22Rv1 (cell line): ENCODE results near the gene SLC39A7.

Experiments used
- H3K27ac ChIP-seq: fragments of 450-650 bp; 2 replicates; pipeline ENCODE4 v1.5.1; 2017
- ZFX ChIP-seq: fragments of 450-650 bp; IDR thresholded peaks from 2 replicates; pipeline ENCODE4 v1.6.1; 2017; ENCODE audit warnings: antibody characterized with exemption, borderline replicate concordance
- TF ChIP-seq, protein P1 (sequence below): fragments of 450-650 bp; IDR thresholded peaks from 2 replicates; pipeline ENCODE4 v1.5.1; 2017; ENCODE audit warnings: mild to moderate bottlenecking

The SLC39A7 gene, protein sequence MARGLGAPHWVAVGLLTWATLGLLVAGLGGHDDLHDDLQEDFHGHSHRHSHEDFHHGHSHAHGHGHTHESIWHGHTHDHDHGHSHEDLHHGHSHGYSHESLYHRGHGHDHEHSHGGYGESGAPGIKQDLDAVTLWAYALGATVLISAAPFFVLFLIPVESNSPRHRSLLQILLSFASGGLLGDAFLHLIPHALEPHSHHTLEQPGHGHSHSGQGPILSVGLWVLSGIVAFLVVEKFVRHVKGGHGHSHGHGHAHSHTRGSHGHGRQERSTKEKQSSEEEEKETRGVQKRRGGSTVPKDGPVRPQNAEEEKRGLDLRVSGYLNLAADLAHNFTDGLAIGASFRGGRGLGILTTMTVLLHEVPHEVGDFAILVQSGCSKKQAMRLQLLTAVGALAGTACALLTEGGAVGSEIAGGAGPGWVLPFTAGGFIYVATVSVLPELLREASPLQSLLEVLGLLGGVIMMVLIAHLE

DNA sequence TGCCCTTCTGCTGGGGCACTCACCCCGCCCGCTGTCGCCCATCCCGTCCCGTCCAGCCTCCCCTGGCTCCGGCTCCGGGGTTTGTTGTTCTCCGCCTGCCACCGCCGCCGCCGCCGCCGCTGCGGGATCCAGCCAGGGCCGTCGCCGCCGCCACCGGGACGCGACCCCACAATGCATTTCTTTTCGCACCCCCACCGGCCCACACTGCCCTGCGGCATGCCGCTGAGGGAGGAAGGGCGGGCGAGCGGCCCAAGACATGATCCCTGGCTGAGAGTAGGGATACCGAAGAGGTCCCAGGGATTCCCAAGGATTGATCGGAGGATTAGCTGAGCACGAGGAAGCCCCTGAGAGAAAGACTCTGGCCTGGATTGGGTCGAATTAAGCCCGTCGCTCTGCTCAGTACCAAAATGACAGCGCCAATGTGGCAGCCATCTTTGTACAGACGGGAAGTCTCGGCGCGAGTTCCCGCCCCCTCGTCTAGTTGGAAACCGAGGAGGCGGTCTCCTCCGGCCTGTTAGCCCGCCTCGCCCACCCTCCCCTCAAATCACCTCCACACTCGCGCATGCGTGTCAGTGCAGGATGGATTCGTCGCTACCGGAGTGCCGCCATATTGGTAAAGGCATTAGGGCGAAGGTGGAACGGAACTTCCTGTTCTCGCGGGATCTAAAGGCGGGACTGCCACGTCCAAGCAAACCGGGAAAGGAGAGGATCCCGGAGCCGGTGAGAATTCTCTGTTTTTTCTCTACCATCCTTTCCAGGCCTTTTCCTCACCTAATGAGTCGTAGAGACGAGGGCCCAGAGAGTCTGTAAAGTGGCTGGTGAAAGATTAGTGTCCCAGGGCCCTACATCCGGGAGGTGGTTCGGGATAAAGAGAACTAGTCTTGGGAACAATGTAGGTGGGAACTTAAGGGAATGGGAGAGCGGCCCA is at the start of gene SLC39A7, which contains the start of gene RXRB:
TSS of gene SLC39A7 (plus strand) at position 649 of the 928 bp plus-strand sequence. CDS start 379 bp downstream, outside the sequence.
TSS of gene RXRB (minus strand) at position 447 of the 928 bp plus-strand sequence. CDS start at position 258, 189 bp downstream.
- TF ChIP-seq ZFX, result no peak
- TF ChIP-seq, protein P1, sequence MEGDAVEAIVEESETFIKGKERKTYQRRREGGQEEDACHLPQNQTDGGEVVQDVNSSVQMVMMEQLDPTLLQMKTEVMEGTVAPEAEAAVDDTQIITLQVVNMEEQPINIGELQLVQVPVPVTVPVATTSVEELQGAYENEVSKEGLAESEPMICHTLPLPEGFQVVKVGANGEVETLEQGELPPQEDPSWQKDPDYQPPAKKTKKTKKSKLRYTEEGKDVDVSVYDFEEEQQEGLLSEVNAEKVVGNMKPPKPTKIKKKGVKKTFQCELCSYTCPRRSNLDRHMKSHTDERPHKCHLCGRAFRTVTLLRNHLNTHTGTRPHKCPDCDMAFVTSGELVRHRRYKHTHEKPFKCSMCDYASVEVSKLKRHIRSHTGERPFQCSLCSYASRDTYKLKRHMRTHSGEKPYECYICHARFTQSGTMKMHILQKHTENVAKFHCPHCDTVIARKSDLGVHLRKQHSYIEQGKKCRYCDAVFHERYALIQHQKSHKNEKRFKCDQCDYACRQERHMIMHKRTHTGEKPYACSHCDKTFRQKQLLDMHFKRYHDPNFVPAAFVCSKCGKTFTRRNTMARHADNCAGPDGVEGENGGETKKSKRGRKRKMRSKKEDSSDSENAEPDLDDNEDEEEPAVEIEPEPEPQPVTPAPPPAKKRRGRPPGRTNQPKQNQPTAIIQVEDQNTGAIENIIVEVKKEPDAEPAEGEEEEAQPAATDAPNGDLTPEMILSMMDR, result no peak
- peak within 1 kb of the TSS; percentile 96 for H3K27ac ChIP-seq

DNA sequence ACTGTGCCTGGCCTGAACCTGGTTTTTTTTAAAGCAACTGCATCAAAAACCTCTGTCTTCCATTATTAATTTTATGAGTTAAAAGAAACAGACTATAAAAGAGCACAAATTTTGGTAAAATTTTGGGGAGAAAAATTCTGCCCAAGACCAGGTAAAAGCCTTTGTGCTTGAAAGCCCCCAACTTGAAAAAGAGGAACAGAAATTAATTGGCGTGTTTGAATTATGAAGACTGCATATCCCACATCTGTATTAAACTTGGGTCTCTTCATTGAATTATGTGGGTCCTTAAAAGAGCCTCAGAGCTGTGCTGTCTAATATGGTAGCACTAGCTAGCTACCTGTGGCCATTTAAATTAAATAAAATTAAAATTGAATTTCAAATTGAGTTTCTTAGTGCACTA is 49.6 kb upstream of the SLC39A7 start:
- no peak overlapping the region for H3K27ac ChIP-seq
- TF ChIP-seq ZFX, result no peak
- TF ChIP-seq, protein P1, result no peak

DNA sequence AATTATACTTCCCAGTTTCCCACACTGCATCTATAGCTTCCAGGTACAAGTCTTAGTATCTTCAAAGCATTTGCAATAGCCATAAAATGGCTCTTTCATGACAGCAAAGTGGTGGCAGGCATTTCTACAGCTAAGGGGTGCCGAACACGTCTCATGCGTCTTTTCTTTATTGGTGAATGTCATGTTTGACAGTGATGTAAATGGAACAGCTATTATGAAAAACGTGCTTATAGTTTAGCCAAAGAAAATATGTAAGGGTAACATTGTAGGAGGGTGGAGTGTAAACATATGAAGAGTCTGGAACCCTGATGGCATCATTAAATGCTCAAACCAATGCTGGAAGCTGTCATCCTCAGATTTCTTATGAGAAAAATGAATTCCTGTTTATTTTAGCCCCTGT is 46.3 kb upstream of the SLC39A7 start:
- TF ChIP-seq, protein P1, result no peak
- TF ChIP-seq ZFX, result no peak

DNA sequence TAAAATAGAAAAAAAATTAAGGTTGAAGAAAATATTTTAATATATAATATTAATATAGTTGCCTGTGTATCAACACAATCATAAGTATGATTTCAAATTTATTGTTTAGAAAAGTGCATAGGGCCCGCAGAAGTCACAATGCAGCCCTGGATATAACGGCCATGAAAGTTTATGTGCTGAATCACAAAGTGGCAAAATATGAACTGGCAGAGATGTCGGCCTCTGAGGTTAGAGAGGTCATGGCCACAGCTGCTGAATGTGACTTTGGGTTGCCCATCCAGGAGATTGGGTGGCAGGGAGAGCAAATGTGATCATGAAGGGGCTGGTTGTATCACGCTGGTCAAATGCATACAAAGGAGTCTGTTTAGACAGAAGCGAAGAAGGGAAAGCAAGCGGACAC is 44.1 kb upstream of the SLC39A7 start:
- no peak overlapping the region for H3K27ac ChIP-seq
- TF ChIP-seq ZFX, result no peak
- TF ChIP-seq, protein P1, result no peak

More for the DNA sequence above, 46.3 kb upstream of the SLC39A7 start:
- H3K27ac ChIP-seq, result no peak overlapping the region

DNA sequence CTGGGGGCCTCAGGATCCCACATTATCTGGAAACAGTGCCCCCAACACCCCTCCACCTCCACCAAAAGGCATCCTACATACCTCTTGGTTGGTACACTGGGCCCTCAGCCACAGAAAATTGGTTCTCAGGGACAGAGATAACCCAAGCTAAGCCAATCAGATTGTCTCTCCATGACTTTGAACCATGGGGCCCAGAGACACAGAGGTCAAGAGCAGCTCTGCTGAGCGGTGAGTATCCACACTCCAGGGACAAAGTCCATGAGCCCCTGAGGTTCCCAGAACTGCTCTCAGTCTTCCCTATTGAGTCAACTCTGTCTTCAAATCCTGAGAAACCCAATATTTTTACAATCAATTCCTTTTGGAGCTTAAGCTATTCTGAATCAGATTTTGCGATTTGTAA is 43.7 kb upstream of the SLC39A7 start:
- no peak overlapping the region for H3K27ac ChIP-seq
- TF ChIP-seq ZFX, result no peak
- TF ChIP-seq, protein P1, result no peak

DNA sequence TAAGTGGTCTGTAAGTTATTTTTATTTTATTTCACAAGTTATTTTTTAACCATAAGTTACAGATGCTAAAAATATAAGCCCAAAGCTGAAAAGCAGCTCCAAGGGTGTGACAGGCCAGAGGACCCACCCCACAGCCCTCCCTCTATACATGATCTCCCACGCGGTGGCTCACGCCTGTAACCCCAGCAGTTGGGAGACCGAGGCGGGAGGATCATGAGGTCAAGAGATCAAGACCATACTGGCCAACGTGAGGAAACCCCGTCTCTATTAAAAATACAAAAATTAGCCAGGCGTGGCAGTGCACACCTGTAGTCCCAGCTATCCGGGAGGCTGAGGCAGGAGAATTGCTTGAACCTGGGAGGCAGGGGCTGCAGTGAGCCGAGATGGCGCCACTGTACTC is 40.6 kb upstream of the SLC39A7 start:
- TF ChIP-seq, protein P1, result no peak
- no peak overlapping the region for H3K27ac ChIP-seq
